Choroid plexus epithelial cell (primary cell): Measurements from ENCODE around the gene ULK4.
"Not testable (repeated sequence)": the region's sequence is repeated elsewhere in the genome, so short reads cannot be mapped to it uniquely, and the experiment has no call there.

ENCODE experiments used
- DNase-seq: peaks from one replicate; pipeline ENCODE4 v3.0.0-alpha.2; 2010; ENCODE audit warnings: low read depth
- H3K4me3 ChIP-seq: 2 replicates; pipeline ENCODE4 v1.5.1; 2011; ENCODE audit warnings: low read depth, mild to moderate bottlenecking, control low read depth, low read length, moderate library complexity
- TF ChIP-seq, protein P1 (sequence below): conservative IDR thresholded peaks from 2 replicates; pipeline ENCODE4 v1.5.1; 2011; ENCODE audit warnings: low read depth, mild to moderate bottlenecking, control low read depth, inconsistent platforms, low read length, moderate library complexity

ULK4 gene

DNA sequence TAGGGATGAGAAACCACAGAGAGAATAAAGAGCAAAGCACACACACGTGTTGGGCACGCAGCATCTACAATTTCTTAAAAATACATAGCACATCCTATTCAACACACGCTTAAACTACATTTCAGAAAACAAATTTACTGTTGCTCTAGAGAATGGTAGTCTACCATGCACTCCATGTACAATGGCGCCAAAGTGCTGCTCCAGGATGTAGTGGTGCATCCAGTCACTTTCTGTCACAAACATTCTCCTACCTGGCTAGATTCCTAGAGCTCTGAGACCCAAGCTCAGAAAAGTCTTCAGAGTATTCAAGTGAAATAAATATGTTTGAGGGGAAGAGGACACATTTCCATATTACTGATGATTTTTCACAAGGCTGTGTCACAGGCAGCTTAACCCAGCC lies 388.3 kb downstream of the ULK4 start:
- DNase-seq: no peak
- no peak overlapping the region for H3K4me3 ChIP-seq
- TF ChIP-seq, protein P1, sequence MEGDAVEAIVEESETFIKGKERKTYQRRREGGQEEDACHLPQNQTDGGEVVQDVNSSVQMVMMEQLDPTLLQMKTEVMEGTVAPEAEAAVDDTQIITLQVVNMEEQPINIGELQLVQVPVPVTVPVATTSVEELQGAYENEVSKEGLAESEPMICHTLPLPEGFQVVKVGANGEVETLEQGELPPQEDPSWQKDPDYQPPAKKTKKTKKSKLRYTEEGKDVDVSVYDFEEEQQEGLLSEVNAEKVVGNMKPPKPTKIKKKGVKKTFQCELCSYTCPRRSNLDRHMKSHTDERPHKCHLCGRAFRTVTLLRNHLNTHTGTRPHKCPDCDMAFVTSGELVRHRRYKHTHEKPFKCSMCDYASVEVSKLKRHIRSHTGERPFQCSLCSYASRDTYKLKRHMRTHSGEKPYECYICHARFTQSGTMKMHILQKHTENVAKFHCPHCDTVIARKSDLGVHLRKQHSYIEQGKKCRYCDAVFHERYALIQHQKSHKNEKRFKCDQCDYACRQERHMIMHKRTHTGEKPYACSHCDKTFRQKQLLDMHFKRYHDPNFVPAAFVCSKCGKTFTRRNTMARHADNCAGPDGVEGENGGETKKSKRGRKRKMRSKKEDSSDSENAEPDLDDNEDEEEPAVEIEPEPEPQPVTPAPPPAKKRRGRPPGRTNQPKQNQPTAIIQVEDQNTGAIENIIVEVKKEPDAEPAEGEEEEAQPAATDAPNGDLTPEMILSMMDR: no peak

DNA sequence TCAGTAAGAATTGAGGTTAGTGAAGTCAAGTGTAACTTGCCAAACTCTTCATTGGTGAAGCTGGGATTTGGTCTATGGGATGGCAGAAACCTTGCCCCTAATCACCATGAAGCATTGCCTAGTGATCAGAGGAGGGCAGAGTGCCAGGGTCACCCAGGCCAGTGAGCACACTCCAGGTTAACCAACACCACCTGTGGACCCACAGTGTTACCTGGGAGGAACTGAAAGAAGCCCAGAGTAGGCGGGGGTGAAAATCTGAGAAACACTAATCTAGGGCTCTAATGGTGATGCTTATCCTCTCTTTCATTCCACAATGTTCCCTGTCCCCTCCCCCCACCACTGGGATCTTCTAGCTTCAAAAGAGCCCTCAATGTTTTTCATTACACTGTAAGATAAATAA lies 389.8 kb downstream of the ULK4 start:
- TF ChIP-seq, protein P1: no peak
- no peak for DNase-seq
- H3K4me3 ChIP-seq: no peak overlapping the region

DNA sequence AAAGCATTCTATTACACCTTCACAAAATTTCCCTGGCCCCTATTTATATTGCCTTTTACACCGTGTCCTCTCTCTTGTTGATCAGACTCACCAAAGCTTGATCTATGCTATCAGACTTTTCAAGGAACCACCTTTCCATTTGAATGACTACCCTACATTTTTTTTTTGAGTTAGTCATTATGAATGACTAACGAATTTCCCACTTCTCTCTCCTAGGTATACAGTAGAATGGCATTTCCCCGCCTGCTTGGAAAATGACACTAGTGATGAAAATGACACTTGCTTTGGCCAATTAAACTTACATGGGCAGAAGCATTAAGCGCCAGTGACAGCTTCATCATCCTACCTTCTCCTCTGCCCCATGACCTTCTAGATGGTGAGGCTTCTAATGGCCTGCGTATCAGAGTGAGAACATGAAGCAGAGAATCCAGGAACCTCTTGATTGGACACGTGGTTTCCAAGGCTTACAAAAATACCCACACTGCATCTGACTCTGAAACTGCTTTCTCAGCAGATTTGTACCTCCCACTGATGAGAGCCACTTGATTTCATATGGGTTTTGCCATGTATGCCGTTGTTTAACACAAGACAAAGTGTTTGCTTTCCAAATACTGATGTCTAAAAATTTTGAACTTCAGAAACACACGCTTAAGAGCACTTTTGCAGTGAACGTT lies 392.1 kb downstream of the ULK4 start:
- no peak overlapping the region for H3K4me3 ChIP-seq
- TF ChIP-seq, protein P1: no peak
- no peak for DNase-seq

DNA sequence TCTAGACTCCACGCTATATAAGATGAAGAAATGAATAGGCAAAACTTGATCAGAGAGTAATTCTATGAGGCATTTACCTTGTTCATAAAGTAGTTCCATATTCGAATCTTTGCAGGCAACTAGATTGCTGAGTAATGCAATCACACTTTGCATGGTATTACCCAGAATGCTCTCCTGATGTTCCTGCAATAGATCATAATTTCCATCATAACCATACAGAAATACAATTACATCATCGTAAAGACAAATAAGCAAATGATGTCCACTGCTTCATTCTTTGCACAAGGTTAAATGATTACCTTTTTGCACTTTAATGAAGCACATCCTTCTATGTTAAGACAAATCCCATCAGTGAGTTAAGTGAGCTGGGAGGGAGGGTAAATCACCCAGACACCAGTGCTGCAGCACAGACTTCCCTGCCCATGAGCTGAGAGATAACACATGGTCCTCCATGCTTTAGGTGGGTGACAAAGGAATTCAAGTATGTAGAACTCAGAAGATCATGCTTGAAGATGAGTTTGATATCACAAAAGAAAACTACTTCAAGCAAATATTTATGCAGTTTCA lies 395.9 kb downstream of the ULK4 start:
- DNase-seq: no peak
- H3K4me3 ChIP-seq: no peak overlapping the region
- TF ChIP-seq, protein P1: no peak

DNA sequence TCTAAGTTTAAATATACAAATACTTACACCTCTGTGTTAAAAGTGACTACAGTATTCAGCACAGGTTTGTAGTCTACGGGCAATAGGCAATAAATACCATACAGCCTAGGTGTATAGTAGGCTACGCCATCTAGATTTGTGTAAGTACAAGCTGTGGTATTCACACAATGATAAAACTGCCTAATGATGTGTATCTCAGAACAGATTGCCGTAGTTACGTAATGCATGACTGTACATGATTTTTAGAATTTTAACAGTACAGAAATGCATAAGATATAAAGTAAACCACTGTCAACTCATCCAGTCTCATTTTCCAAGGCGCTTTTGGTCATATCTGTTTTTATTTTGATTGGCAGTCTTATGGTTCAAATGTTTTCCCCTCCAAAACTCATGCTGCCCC lies 396.9 kb downstream of the ULK4 start:
- TF ChIP-seq, protein P1: no peak
- no peak overlapping the region for H3K4me3 ChIP-seq
- no peak for DNase-seq

DNA sequence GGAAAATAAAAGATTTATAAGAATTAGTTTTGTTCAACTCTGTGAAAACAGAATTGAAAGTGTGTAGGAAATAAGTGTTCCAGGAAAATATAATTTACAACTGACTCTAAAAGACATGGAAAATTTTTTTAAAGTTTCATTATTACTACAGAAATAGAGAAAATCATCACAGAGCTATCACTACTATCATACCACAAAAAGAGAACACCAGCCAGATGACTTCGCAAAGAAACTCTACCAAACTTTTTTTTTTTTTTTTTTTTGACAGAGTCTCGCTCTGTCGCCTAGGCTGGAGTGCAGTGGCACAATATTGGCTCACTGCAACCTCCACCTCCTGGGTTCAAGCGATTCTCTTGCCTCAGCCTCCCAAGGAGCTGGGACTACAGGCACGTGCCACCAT lies 405.7 kb downstream of the ULK4 start:
- H3K4me3 ChIP-seq, DNase-seq: not testable (repeated sequence)

DNA sequence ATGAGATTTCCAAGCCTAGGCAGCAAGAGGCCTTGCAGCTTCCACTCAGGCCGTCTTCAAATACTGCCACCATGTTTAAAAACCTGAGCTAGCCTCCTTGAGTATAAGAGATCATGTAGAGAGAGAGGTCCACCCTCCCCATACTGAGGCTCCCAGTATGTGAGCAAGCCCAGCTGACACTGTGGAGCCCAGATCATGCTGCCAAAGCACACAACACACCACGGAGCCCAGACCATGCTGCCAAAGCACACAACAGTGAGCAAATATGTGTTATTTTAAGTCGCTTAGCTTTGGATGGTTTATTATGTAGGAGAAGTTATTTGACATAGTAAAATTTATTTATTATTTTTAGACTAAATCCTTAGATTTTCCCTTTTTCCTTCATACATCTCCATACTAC lies 428.9 kb downstream of the ULK4 start:
- TF ChIP-seq, protein P1: no peak
- no peak overlapping the region for H3K4me3 ChIP-seq
- no peak for DNase-seq
